Measurements from ENCODE around the gene FAM169A.
A peak's percentile ranks its signal among the peaks of the same experiment; 100 is the strongest.
"Not testable (repeated sequence)": the region's sequence is repeated elsewhere in the genome, so short reads cannot be mapped to it uniquely, and the experiment has no call there.

The FAM169A gene

DNA sequence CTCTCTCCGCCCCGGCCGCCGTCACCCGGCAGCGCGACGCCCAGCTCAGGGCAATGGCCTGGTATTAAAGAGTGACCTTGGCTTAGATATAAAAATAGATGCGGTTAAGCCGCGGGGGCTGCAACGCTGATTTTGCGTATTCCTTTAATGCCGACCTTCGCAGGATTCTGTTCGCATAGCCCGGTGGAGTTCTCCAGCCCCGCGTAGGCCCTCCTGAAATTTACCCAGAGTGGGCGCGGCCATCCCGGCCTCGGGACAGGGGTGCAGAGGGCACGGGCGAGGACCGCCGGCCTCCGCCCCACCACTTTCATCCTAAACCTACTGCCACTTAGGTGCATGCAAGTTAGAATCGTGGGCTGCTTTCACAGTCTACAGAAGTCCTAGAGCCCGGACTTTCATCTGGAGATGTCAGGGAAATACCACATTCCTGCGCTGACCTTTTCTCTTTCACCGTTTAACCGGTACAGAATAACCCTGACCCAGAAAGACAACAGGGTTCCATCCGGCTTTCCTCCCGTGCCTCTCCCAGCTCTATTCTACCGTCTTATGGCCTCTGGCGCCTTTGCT, 492 bp upstream of the FAM169A start:
- DNase-seq = no peak

DNA sequence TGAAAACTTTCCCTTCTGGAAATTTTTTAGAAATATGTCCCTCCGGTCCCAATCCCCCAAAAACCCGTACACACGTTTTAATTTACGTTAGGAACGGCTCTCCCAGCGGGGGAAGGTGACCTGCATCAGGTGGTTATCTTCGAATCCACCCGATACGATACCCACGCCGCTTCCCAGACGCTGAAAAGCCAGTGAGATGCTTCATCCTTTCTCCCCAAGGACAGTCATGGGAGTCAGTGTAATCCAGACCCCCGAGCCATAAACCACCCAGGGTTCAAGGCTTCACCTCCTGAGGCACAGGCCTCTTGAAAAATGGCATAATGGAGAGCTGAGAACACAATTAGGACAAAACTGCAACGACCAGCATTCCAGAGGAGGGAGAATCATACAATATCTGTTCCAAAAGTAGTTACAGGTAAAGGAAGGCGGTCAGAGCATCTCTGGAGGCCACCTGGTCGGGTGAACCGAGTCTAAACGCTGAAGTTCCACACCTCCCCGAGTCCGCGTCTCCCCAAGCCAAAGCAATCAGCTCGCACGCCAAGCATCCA, 857 bp downstream of the FAM169A start:
- DNase-seq = no peak

DNA sequence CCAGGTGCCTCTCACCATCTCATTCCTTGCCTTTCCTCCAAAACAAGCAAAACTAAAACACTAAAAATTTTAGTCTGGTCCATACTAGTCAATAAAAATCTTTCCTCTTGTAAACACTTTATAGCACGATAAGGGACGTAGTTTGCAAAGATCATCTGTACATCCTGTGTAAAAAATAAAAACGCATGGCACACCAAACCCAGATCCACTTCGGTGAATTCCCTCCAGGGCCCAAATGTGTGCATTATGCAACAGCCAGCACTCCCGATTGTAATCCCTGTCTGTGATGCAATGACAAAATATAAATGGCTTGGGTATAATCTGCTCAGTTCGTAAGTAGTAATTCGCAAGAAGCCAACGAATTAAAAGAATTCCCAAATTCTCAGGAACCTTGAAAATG, 1.4 kb downstream of the FAM169A start:
- DNase-seq = no peak

DNA sequence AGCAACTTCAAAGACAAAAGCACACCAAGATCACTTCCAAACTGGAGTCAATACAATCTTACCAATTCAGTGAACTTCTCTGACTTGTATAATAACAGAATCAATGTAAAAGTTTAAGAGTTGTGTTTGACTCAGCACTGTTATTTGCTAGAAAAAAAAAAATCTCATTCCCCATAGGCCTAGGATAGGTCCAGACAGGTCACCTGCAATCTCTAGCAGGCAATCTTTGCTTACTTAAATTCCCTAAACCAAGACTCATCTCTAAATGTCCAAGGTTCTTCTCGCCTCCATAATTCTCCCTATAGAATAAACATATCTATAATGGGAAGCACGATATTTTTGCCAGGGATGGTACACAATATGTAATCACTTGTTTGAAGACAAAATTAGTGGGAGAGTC, 2.5 kb downstream of the FAM169A start:
- DNase-seq = no peak

DNA sequence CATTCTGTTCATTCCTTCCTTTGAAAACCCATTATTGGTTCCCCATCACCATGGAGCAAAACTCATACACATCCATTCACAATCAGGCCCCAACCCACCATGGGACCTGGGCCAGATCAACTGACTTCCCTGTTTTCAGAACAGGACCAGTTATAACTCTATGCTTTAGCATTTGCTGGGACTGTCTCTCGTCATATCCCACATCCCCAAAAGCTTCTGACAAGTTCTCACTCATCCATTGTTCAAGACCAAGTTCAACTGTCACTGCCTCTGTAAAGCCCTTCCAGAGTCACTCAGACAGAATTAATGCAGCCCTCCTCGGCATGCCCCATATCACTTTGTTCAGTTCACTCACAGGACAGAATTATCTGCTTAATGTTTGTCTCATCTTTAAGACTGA, 4.0 kb downstream of the FAM169A start:
- no peak for DNase-seq

DNA sequence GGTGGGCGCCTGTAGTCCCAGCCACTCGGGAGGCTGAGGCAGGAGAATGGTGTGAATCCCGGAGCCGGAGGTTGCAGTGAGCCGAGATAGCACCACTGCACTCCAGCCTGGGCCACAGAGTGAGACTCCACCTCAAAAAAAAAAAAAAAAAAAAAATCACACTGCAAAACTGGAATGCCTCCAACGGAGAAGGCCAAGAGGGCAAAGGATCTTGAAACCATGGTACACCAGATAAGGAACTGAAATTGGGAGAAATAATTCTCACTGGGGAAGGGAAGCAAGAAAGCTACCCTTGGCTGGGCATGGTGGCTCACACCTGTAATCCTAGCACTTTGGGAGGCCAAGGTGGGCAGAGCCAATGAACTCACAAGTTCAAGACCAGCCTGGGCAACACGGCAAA, 9.2 kb downstream of the FAM169A start:
- not testable (repeated sequence) for DNase-seq

DNA sequence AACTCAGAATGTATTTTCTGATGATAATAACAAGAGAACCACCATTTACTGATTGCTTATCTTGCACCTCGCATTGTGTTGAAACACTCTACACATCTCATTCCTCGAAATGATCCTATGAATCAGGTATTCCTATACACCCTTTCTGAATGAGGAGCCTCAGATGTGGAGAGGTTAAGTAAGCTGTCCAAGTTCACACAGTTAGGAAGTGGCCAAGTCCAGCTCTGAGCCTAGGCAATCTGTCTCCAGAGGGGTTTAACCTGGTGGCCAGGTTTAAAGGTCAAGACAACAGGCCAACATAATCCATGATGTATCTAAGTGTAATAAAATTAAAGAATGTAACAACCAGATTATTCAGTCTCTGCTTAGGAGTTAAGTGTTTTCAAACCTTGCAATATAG, 12.9 kb downstream of the FAM169A start:
- no peak for DNase-seq

DNA sequence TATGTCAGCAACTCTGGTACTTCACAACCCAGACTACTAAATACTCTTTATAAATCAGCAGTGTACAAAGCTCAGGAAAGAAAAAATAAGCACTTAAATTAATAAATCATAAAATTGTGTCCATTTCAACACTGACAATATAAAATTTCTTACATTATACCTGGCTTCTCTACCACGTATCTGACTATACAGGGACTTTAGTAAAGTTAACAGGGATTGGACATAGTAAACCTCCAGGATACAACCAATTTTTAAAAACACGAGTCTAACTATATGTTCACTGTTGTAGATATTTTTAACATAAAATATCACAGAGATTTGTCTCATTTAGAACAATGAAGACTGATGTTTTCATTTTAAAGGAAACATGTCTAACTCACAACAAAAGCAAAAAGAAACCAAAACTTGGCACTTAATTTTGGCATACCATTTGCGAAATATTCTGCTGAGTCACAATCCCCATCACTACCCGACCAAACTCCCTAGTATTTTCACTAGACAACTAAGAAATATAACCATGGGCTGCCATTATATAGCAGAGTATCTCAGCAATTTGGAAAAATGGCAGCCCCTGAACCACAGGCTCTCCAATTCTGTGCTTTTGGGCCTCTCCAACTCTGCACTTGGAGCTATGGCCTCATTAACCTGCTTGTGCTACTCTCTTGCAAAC, 14.4 kb downstream of the FAM169A start:
- peak in 1 of 5 donors; percentile 49 for DNase-seq

DNA sequence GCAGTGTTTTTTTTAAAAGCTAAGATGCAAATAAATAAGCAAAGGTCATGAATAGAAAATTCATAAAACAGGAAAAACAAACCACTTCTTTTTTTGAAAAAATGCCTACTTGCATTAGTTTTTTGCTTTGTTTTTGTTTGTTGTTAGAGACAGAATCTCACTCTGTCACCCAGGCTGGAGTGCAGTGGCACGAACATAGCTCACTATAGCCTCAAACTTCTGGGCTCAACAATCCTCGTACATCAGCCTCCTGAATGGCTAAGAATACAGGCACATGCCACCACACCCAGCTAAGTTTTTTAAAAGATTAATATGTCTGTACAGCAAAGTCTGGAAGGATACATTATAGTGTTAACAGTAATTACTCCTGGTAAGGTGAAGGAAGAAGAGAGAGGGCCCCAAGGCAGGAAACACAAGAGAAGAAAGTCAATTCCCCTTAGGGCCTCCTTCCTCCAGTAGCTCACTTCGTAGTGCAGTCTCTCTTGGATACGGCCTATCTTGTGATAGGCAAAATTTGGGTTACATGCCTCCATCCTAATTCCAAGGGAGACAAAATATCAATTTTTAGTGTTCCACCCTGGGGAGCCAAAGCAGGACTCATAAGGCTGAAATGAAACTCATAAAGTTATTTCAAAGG, 15.3 kb downstream of the FAM169A start:
- no peak for DNase-seq

DNA sequence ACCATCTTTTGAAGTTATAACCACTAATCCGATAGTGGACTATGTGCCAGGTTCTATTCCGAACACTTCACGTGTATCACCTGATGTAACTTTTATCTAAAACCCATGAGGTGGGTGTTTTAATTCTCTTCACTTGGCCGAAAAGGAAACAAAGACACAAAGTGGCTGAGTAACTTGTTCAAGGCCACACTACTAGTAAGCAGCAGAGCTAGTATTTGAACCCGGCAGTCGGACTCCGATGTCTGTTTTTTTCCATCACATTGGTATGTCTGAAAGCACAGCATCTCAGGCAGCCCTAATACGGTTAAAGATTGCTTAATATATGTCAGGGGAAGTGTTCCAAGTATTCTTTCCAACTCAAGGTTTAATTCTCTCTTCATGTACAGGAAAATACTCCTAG, 16.2 kb downstream of the FAM169A start:
- DNase-seq = no peak

DNA sequence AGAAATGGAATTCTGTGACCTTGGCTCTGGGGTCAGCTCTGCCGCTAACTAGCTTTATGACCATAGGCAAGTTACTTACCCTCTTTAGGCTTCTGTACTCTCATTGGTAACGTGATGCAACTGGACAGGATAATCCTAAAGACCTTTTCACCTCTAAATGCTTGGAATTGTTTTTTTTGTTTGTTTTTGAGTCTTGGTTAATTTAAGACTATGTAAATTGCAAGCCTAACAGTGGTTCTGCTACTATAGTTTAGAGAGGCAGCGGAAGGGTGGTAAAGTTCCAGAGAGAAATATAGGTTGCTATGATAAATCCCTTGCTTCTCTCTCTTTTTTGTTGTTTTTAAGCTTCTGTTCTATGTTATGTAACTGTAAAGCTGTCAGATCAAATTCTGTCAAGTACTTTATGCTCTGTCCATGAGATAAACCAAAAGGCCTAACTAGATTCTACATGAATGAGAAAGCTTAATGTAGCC, 17.6 kb downstream of the FAM169A start:
- no peak for DNase-seq

DNA sequence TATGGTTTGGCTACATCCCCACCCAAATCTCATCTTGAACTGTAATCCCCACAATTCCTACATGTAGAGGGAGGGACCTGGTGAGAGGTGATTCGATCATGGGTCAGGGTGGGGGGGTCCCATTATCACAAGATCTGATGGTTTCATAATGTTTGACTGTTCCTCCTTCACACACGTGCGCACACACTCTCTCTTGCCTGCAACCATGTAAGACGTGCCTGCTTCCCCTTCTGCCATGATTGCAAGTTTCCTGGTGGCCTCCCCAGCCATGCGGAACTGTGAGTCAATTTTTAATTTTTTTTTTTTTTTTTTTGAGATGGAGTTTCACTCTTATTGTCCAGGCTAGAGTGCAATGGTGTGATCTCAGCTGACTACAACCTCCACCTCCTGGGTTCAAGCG, 27.0 kb downstream of the FAM169A start:
- DNase-seq = no peak

DNA sequence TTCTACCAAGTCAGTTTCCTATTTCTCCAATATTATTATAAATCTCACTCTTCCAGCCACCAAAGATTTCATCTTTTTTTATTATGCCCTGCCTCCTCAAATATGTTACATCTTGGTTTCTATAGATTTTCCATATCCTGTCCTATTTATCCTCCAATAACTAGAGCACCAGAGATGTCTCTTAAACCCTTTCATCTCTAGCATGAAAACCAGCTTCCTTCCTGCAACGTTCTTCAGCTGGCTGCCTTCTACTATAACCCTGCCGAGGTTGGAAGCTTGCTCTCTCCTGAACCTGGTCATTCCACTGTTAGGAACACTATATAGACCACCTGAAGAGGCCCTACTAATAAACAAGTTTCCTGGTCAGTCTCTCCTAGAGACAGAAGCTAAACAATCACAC, 27.9 kb downstream of the FAM169A start:
- DNase-seq = no peak

DNA sequence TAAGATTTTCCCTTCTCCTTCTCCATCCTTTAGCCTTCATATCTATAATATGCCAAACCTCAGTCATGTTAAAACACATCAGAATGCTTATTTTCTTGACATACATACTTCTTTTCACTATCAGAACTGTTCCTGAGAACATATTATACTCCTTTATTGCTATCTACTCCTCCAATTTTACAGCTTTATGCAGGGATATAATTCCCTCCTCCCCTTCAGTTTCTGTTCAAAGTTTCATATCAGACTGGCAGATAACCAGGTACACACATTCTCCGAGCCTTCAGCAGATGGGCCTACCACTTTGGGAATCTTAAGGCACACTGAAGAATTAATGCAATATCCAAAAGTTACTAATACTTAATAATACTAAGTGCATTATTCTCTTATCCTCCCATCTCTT, 29.1 kb downstream of the FAM169A start:
- DNase-seq = no peak

DNA sequence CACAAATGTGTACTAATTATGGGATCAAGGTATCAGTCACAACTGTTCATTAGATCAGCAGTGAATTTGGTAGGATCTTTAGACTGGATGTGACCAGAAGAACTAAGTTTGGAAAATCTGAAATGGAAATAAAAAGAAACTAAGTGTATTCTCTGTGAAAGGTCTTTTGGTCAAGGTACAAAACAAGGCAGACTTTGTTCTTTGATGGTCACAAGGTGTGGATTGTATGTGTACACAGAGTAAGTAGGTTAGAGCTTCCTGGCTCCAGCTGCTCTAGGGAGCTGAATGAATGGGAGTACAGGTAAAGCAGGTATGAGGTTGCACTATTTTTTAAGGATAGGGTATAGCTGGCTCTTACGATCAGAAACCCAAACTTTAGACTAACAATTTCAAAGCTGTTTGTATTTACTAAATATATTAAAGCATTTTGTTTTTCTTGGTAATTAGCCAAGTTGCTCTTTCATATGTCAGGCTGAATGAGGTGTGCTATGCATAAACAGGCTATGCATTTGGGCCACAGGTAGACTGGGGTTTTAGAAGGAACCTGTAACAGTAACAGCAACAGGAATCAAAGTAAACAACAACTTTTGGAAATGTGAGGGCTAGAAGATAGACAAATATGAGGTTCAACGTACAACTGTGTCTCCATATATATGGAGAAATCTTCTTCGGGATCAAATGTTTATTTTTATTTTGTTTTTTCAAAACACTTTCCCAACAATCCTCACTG, 32.5 kb downstream of the FAM169A start:
- no peak for DNase-seq

DNA sequence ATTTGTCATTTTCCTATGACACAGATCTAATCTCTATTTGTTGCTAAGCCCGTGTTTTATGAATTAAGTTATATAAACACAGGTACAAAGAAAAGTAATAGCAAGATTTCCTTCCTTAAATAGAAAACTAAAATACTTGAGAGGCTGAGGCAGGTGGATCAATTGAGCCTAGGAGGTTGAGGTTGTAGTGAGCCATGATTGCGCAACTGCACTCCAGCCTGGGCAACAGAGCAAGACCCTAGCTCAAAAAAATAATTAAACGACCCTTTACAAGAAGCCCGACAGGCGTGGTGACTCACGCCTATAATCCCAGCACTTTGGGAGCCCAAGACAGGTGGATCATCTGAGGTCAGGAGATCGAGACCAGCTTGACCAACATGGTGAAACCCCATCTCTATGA, 36.8 kb downstream of the FAM169A start:
- DNase-seq = no peak

DNA sequence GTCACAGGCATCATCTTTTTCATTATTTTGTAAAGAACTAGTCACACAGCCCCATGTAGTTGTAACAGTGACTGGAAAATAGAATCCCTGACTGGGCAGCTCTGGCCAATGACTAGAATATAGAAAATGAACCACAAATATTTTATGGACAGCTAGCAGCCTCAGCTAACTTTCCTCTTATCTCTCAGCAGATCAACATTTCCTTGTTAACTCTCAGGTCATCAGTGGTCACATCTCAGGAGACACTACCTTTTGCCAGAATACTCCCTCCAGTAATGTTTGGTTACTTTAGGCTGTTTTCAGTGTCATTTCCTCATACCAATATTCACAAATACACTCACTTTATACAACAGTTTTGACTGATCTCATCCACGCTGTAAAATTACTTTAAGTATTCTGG, 43.9 kb downstream of the FAM169A start:
- no peak for DNase-seq

DNA sequence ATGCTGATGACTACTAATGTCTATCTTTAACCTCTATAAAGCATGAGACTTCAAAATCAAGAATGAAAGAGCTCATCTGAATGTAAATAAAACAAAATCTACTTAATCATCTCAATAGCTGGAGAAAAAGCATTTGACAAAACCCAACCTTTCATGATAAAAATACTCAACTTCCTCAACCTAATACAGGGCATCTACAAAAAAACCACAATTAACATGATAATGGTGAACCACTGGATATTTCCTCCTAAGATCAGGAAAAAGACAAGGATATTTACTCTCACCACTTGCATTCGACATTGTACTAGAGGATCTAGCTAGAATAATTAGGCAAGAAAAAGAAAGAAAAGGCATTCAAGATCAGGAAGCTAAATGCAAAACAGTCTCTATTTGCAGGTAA, 49.3 kb downstream of the FAM169A start:
- DNase-seq = no peak

DNA sequence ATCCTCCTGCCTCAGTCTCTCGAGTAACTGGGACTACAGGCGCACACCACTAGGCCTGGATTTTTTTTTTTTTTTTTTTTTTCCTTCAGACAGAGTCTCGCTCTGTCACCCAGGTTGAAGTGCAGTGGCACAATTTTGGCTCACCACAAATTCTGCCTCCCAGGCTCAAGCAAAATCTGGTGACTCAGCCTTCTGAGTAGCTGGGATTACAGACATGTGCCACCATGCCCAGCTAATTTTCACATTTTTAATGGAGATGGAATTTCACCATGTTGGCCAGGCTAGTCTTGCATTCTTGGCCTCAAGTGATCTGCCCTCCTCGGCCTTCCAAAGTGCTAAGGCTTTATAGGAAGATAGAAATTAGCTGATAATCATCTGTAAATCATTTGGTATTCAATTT, 55.3 kb downstream of the FAM169A start:
- DNase-seq = no peak

DNA sequence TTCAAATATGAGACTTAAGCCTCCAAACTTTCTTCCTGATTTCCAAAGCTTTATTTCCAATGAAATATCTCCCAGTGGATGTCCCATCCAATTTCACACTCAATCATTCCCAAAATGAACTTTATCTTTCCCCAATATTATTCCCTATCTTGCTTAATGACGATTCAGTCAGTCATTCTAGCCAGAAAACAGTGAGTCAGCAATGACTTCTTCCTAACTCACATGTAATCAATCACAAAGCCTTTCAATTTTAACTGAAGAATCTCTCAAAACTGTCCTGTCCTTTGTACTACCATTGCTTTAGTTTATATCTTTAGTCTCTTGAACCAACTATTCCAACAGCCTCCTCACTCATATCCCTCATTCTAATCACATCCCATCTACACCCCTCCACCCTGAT, 64.2 kb downstream of the FAM169A start:
- no peak for DNase-seq

DNA sequence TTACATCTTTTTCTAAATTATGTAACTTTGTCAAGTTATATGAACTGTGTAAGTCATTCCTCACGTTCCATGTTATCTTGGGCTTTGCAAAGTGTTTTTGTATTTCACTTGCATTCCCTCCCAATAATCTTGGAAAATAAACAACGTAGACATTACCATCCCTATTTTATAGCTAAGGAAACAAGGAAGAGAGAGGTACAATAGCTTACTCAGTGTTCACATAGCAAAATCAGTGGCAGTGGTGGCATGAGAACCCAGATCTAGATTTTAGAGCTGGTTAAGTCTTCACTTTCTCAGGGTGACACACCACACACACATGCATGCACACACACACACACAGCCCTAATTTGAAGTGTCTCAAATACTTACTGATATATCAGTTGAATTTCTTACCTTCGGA, 65.0 kb downstream of the FAM169A start:
- DNase-seq = no peak

DNA sequence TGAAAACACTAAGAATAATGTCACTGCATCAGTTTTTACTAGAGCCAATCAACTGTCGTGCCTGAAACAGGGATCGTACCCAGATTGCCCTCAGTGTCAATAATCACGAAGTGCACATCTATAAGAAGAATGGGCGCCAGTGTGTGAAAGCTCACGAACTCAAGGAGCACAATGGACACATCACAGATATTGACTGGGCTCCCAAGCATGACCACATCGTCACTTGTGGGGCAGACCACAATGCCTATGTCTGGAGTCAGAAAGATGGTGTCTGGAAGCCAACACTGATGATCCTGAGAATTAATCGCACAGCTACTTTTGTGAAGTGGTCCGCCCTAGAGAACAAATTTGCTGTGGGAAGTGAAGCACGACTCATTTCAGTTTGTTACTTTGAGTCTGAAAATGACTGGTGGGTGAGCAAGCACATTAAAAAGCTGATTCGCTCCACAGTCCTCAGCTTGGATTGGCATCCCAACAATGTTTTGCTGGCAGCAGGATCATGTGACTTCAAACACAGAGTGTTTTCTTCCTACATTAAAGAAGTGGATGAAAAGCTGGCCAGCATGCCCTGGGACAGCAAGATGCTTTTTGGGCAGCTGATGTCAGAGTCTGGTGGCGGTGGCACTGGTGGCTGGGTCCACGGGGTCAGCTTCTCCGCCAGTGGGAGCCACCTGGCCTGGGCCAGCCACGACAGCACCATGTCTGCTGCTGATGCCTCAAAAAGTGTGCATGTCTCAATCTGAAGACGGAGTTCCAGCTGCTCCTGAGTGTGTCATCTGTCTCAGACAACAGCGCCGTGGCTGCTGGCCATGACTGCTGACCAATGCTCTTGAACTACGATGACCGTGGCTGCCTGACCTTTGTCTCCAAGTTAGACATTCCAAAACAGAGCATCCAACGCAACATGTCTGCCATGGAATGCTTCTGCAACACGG, 66.9 kb downstream of the FAM169A start:
- DNase-seq = no peak
